ENCODE results near the gene DVL2. TPM values are rescaled to one million over a fixed set of nuclear protein-coding genes. Genes with fewer than 3 reads are reported as not detected.

The DVL2 gene
- total and polyA plus RNA-seq, 2 of the 13 experiments (the other 11 are each of a cell fraction or from before 2014, with no cell fraction given), result 5.7 to 38.2 TPM

DNA sequence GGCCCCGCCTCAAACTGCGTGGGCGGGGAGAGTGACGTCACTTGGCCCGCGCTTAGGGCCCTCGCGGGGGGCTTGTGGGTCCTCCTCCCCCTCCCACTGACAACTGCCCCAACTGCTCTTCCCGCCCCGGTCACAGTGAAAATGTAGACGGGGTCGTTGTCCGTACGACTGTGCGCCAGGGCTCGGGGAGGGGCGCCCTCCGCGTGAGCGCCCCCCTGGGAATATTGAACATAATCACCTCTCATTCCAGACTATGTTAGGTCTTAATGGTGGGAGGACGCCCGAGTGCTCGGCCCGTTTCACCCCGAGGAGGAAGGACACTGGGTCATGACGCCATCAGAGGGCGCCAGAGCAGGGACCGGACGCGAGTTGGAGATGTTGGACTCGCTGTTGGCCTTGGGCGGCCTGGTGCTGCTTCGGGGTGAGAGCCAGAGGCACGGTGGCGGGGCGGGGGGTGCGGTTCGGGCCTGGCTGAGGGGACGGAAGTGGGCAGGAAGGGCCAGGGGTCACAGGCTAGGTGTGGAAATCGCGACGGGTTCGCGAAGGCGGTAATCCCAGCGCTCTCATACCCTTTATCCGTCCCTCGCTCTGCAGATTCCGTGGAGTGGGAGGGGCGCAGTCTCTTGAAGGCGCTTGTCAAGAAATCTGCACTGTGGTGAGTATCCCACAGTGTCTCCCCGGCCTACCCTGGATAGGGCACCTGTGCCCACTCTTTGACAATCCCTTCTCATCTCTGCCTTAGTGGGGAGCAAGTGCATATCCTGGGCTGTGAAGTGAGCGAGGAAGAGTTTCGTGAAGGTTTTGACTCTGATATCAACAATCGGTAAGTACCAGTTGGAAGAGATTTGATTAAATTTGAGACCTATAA is 18.1 kb upstream of the DVL2 start, which contains the start of gene ELP5 (continued):
- TF ChIP-seq, protein P1, sequence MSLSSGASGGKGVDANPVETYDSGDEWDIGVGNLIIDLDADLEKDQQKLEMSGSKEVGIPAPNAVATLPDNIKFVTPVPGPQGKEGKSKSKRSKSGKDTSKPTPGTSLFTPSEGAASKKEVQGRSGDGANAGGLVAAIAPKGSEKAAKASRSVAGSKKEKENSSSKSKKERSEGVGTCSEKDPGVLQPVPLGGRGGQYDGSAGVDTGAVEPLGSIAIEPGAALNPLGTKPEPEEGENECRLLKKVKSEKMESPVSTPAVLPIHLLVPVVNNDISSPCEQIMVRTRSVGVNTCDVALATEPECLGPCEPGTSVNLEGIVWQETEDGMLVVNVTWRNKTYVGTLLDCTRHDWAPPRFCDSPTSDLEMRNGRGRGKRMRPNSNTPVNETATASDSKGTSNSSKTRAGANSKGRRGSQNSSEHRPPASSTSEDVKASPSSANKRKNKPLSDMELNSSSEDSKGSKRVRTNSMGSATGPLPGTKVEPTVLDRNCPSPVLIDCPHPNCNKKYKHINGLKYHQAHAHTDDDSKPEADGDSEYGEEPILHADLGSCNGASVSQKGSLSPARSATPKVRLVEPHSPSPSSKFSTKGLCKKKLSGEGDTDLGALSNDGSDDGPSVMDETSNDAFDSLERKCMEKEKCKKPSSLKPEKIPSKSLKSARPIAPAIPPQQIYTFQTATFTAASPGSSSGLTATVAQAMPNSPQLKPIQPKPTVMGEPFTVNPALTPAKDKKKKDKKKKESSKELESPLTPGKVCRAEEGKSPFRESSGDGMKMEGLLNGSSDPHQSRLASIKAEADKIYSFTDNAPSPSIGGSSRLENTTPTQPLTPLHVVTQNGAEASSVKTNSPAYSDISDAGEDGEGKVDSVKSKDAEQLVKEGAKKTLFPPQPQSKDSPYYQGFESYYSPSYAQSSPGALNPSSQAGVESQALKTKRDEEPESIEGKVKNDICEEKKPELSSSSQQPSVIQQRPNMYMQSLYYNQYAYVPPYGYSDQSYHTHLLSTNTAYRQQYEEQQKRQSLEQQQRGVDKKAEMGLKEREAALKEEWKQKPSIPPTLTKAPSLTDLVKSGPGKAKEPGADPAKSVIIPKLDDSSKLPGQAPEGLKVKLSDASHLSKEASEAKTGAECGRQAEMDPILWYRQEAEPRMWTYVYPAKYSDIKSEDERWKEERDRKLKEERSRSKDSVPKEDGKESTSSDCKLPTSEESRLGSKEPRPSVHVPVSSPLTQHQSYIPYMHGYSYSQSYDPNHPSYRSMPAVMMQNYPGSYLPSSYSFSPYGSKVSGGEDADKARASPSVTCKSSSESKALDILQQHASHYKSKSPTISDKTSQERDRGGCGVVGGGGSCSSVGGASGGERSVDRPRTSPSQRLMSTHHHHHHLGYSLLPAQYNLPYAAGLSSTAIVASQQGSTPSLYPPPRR (CRISPR knock-in tag; IDR thresholded peaks at IDR 0.05; ENCODE audit: borderline replicate concordance), result peak; percentile 85
- TF ChIP-seq ZNF709 (CRISPR knock-in tag; IDR thresholded peaks at IDR 0.05), result peak; percentile 68; the same call in 1 of the 2 replicates
- TF ChIP-seq POLR2AphosphoS2 (IDR thresholded peaks at IDR 0.05; ENCODE audit: low read depth, low read length), result 0 out of 2 replicates have a peak, but pooled peaks have one; percentile 52
- no peak for TF ChIP-seq SYNCRIP (IDR thresholded peaks at IDR 0.05; ENCODE audit: insufficient read depth, low read depth, low read length)
- peak; percentile 53 for TF ChIP-seq CBX1 (IDR thresholded peaks at IDR 0.05; ENCODE audit: low read depth)
- TF ChIP-seq ZBTB21 (CRISPR knock-in tag; IDR thresholded peaks at IDR 0.05), result peak; percentile 60; the same call in 1 of the 2 replicates
- peak; percentile 87; the same call in 1 of the 2 replicates for TF ChIP-seq ZNF333 (CRISPR knock-in tag; IDR thresholded peaks at IDR 0.05; ENCODE audit: borderline replicate concordance)
- no peak for TF ChIP-seq SRSF9 (IDR thresholded peaks at IDR 0.05; ENCODE audit: borderline replicate concordance, insufficient read depth, low read depth, low read length, poor library complexity, severe bottlenecking)
- TF ChIP-seq TOE1 (CRISPR knock-in tag; IDR thresholded peaks at IDR 0.05), result no peak; the same call in 1 of the 2 replicates
- peak; percentile 36; the same call in 1 of the 2 replicates for TF ChIP-seq ATF7-NPFF (CRISPR knock-in tag; IDR thresholded peaks at IDR 0.05; ENCODE audit: low read depth)
- 0 out of 2 replicates have a peak, but pooled peaks have one; percentile 19 for TF ChIP-seq KDM1A (CRISPR knock-in tag; IDR thresholded peaks at IDR 0.05)
- TF ChIP-seq HNRNPH1 (optimal IDR thresholded peaks at IDR 0.05; ENCODE audit: low read depth, low read length), result peak; percentile 77
- peak; percentile 13; the same call in 1 of the 2 replicates for TF ChIP-seq MAF1 (CRISPR knock-in tag; IDR thresholded peaks at IDR 0.05; ENCODE audit: borderline replicate concordance)
- TF ChIP-seq ZNF749 (CRISPR knock-in tag; IDR thresholded peaks at IDR 0.05; ENCODE audit: borderline replicate concordance), result peak; percentile 91
- TF ChIP-seq MATR3 (CRISPR knock-in tag; IDR thresholded peaks at IDR 0.05), result no peak
- TF ChIP-seq, protein P2, sequence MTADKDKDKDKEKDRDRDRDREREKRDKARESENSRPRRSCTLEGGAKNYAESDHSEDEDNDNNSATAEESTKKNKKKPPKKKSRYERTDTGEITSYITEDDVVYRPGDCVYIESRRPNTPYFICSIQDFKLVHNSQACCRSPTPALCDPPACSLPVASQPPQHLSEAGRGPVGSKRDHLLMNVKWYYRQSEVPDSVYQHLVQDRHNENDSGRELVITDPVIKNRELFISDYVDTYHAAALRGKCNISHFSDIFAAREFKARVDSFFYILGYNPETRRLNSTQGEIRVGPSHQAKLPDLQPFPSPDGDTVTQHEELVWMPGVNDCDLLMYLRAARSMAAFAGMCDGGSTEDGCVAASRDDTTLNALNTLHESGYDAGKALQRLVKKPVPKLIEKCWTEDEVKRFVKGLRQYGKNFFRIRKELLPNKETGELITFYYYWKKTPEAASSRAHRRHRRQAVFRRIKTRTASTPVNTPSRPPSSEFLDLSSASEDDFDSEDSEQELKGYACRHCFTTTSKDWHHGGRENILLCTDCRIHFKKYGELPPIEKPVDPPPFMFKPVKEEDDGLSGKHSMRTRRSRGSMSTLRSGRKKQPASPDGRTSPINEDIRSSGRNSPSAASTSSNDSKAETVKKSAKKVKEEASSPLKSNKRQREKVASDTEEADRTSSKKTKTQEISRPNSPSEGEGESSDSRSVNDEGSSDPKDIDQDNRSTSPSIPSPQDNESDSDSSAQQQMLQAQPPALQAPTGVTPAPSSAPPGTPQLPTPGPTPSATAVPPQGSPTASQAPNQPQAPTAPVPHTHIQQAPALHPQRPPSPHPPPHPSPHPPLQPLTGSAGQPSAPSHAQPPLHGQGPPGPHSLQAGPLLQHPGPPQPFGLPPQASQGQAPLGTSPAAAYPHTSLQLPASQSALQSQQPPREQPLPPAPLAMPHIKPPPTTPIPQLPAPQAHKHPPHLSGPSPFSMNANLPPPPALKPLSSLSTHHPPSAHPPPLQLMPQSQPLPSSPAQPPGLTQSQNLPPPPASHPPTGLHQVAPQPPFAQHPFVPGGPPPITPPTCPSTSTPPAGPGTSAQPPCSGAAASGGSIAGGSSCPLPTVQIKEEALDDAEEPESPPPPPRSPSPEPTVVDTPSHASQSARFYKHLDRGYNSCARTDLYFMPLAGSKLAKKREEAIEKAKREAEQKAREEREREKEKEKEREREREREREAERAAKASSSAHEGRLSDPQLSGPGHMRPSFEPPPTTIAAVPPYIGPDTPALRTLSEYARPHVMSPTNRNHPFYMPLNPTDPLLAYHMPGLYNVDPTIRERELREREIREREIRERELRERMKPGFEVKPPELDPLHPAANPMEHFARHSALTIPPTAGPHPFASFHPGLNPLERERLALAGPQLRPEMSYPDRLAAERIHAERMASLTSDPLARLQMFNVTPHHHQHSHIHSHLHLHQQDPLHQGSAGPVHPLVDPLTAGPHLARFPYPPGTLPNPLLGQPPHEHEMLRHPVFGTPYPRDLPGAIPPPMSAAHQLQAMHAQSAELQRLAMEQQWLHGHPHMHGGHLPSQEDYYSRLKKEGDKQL (CRISPR knock-in tag; IDR thresholded peaks at IDR 0.05; ENCODE audit: low read depth), result peak; percentile 69; the same call in 1 of the 2 replicates
- no peak; the same call in 1 of the 2 replicates for TF ChIP-seq ZNF296 (CRISPR knock-in tag; conservative IDR thresholded peaks at IDR 0.05)
- TF ChIP-seq HMG20B (CRISPR knock-in tag; conservative IDR thresholded peaks at IDR 0.05), result no peak
- TF ChIP-seq SNRNP70 (IDR thresholded peaks at IDR 0.05; ENCODE audit: low read depth, low read length), result no peak

Measured in HepG2 (cell line).